HTR-8/SVneo (cell line): ENCODE data around the gene LARP1B.
"Not testable (repeated sequence)": the region's sequence is repeated elsewhere in the genome, so short reads cannot be mapped to it uniquely, and the experiment has no call there.

Experiments used
- DNase-seq: peaks from one replicate; pipeline ENCODE4 v3.0.0; 2011; ENCODE audit warnings: low spot score, mixed read lengths; ENCODE audit not compliant: insufficient read length
- FAIRE-seq: peaks from 2 replicates; lab custom pipeline; 2011; peaks lifted over from hg19 to GRCh38; lab: Jason Lieb, UNC

The LARP1B gene

GRCh38 chr4:128191115-128191781, 130.1 kb downstream of the LARP1B start:
- FAIRE-seq, result peak; percentile 77
- DNase-seq, result peak; percentile 59

GRCh38 chr4:128220286-128221235, 159.4 kb downstream of the LARP1B start:
- FAIRE-seq (peak; percentile 46), DNase-seq (peak; percentile 55)

- peak; percentile 51 for FAIRE-seq
- no peak for DNase-seq
Observed at GRCh38 chr4:128221586-128221985, 160.5 kb downstream of the LARP1B start.

GRCh38 chr4:128225148-128225547, 164.0 kb downstream of the LARP1B start:
- DNase-seq (peak; percentile 57), FAIRE-seq (peak; percentile 76)

GRCh38 chr4:128227991-128228571, 167.0 kb downstream of the LARP1B start:
- no peak for DNase-seq
- FAIRE-seq, result peak; percentile 84

GRCh38 chr4:128228845-128229795, 168.0 kb downstream of the LARP1B start:
- FAIRE-seq (no peak), DNase-seq (no peak)

GRCh38 chr4:128232719-128233118, 171.6 kb downstream of the LARP1B start:
- FAIRE-seq, result no peak

GRCh38 chr4:128234836-128235235, 173.7 kb downstream of the LARP1B start:
- DNase-seq (no peak), FAIRE-seq (no peak)

More at GRCh38 chr4:128232719-128233118, 171.6 kb downstream of the LARP1B start:
- DNase-seq, result no peak

- no peak for FAIRE-seq
- DNase-seq, result no peak
Observed at GRCh38 chr4:128241019-128241418, 179.9 kb downstream of the LARP1B start.

GRCh38 chr4:128241425-128241913, 180.4 kb downstream of the LARP1B start:
- FAIRE-seq (peak; percentile 90), DNase-seq (peak; percentile 85)

GRCh38 chr4:128241981-128242380, 180.9 kb downstream of the LARP1B start:
- no peak for FAIRE-seq

GRCh38 chr4:128242601-128243000, 181.5 kb downstream of the LARP1B start:
- DNase-seq, result no peak
- FAIRE-seq, result peak; percentile 13

More at GRCh38 chr4:128241981-128242380, 180.9 kb downstream of the LARP1B start:
- no peak for DNase-seq

GRCh38 chr4:128244379-128244778, 183.3 kb downstream of the LARP1B start:
- DNase-seq (no peak), FAIRE-seq (no peak)

GRCh38 chr4:128245391-128245790, 184.3 kb downstream of the LARP1B start:
- FAIRE-seq, DNase-seq: not testable (repeated sequence)

GRCh38 chr4:128247906-128248305, 186.8 kb downstream of the LARP1B start:
- FAIRE-seq (no peak), DNase-seq (no peak)

- FAIRE-seq (no peak), DNase-seq (no peak)
Observed at GRCh38 chr4:128249787-128250668, 188.9 kb downstream of the LARP1B start.

GRCh38 chr4:128255906-128256305, 194.8 kb downstream of the LARP1B start:
- FAIRE-seq (no peak), DNase-seq (no peak)

GRCh38 chr4:128256539-128256938, 195.4 kb downstream of the LARP1B start:
- DNase-seq (no peak), FAIRE-seq (no peak)
